GM10248 (cell line): ENCODE results near the gene CENPU.

Experiments
- CTCF ChIA-PET: fragments of 300-600 bp; sonication (Branson Sonifier 250); formaldehyde crosslinking; extraction: SDS; loops from one replicate; lab custom pipeline; 2021; ENCODE audit warnings: antibody characterized with exemption; lab: Yijun Ruan, JAX
- POLR2A ChIA-PET: fragments of 350-650 bp; sonication (Branson Sonifier 250); formaldehyde crosslinking; extraction: SDS; loops from one replicate; lab custom pipeline; 2020; ENCODE audit warnings: antibody characterized with exemption; lab: Yijun Ruan, JAX
- DNase-seq: peaks from one replicate; pipeline ENCODE4 v3.0.0; 2012; ENCODE audit errors: extremely low spot score
- TF ChIP-seq, protein P1 (sequence below): IDR thresholded peaks from 2 replicates; pipeline ENCODE4 v1.5.1; 2012; ENCODE audit warnings: mild to moderate bottlenecking, low read depth; ENCODE audit errors: extremely low read depth, missing control alignments, control extremely low read depth

Gene CENPU

GRCh38 chr4:184693056-184693455 is 40.8 kb downstream of the CENPU start:
- POLR2A ChIA-PET: no interaction called here
- TF ChIP-seq, protein P1, sequence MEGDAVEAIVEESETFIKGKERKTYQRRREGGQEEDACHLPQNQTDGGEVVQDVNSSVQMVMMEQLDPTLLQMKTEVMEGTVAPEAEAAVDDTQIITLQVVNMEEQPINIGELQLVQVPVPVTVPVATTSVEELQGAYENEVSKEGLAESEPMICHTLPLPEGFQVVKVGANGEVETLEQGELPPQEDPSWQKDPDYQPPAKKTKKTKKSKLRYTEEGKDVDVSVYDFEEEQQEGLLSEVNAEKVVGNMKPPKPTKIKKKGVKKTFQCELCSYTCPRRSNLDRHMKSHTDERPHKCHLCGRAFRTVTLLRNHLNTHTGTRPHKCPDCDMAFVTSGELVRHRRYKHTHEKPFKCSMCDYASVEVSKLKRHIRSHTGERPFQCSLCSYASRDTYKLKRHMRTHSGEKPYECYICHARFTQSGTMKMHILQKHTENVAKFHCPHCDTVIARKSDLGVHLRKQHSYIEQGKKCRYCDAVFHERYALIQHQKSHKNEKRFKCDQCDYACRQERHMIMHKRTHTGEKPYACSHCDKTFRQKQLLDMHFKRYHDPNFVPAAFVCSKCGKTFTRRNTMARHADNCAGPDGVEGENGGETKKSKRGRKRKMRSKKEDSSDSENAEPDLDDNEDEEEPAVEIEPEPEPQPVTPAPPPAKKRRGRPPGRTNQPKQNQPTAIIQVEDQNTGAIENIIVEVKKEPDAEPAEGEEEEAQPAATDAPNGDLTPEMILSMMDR: no peak
- CTCF ChIA-PET: no interaction called here
- no peak for DNase-seq

DNA sequence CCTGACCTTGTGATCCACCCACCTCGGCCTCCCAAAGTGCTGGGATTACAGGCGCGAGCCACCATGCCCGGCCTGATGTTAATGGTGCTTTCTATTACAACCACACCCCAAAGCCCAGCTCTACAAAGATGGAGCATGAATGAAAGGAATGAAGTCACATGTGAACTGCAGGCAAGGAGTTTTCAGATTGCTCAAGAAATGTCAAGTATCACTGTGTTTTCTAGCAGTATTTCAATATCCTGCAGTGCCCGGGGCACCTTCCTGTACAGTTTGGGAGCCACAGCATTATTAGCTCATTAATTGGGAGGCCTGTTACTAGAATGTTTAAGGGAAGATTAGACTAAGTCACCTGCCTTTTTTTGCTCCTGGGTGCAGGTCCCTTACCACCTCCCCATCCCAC is 44.2 kb downstream of the CENPU start:
- DNase-seq: no peak
- CTCF ChIA-PET: interaction anchor here (1.3 to 1.8 kb wide), 3 partner anchors 11 to 124 kb away, joined by 3 to 6 read pairs (median 3); no protein-coding TSS in a partner anchor
- TF ChIP-seq, protein P1: no peak
- POLR2A ChIA-PET: no interaction called here

DNA sequence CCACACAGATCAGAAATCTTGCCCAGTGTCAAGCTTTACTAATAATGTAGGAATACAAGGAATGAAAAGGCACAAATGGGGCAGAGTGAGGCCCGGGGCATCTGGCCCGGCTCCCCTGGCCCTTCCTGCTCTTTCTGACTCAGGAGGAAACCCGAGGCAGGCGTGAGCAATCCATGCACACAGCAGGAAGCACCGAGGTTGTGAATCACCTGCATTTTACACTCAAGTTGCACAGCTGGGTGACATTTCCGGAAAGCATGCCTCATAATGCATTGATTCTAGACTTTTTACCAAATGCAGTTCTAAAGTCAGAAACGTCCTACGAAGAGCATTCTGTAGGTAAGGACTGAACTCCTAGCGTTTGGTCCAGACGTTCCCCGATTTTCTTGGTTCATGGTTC is 45.4 kb downstream of the CENPU start:
- CTCF ChIA-PET: interaction anchor here (1.4 kb wide), 1 partner anchor 32 kb away, joined by 3 read pairs; no protein-coding TSS in a partner anchor
- POLR2A ChIA-PET: no interaction called here
- no peak for DNase-seq
- TF ChIP-seq, protein P1: no peak

- DNase-seq: no peak
- CTCF ChIA-PET: no interaction called here
- TF ChIP-seq, protein P1: no peak
- POLR2A ChIA-PET: no interaction called here
These were observed 45.9 kb downstream of the CENPU start for GRCh38 chr4:184688005-184688404.

- no peak for DNase-seq
- TF ChIP-seq, protein P1: no peak
- ChIA-PET POLR2A (no interaction called here), CTCF (interaction anchor here (0.9 to 2.5 kb wide), 6 partner anchors 9 to 61 kb away, joined by 3 to 12 read pairs (median 4); no protein-coding TSS in a partner anchor)
These were observed 49.3 kb downstream of the CENPU start for GRCh38 chr4:184684491-184685189.

DNA sequence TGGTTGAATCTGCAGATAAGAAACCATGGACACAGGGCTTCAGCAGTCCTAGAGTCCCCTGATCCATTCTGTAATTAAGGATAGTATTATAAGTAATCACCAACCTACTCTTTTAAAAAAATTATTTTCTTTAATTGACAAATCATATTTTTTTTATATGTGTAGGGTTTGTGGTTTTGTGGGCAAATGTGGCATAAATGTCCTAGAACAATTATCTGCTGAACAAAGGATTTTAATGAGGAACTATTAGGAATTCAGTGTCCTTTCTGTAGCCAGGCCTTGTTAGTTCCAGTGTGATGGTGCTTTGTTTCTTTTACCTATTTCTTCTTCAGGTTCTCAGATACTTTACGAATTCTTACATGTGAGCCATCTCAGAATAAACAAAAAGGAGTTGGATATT is 52.0 kb downstream of the CENPU start:
- TF ChIP-seq, protein P1: no peak
- CTCF ChIA-PET: no interaction called here
- DNase-seq: no peak
- POLR2A ChIA-PET: no interaction called here

GRCh38 chr4:184680698-184681097 is 53.2 kb downstream of the CENPU start:
- POLR2A ChIA-PET: no interaction called here
- CTCF ChIA-PET: interaction anchor here (1.0 kb wide), 1 partner anchor 42 kb away, joined by 3 read pairs; no protein-coding TSS in a partner anchor
- DNase-seq: no peak
- TF ChIP-seq, protein P1: no peak
